ENCODE data around the gene SCRN1.

- TF ChIP-seq CTCF (conservative IDR thresholded peaks at IDR 0.05): no peak
- no peak for TF ChIP-seq ZFX (IDR thresholded peaks at IDR 0.05)
Measured at GRCh38 chr7:30027740-30028215, 38.2 kb upstream of the SCRN1 start.

Data from C4-2B (cell line).